ENCODE results near the gene DR1. TPM values are rescaled to one million over a fixed set of nuclear protein-coding genes. Genes with fewer than 3 reads are reported as not detected.
A peak's percentile ranks its signal among the peaks of the same experiment; 100 is the strongest.
"Not testable (repeated sequence)": the region's sequence is repeated elsewhere in the genome, so short reads cannot be mapped to it uniquely, and the experiment has no call there.

The DR1 gene
- total RNA-seq, 1 experiment from 2014 or later, result 104 TPM

DNA sequence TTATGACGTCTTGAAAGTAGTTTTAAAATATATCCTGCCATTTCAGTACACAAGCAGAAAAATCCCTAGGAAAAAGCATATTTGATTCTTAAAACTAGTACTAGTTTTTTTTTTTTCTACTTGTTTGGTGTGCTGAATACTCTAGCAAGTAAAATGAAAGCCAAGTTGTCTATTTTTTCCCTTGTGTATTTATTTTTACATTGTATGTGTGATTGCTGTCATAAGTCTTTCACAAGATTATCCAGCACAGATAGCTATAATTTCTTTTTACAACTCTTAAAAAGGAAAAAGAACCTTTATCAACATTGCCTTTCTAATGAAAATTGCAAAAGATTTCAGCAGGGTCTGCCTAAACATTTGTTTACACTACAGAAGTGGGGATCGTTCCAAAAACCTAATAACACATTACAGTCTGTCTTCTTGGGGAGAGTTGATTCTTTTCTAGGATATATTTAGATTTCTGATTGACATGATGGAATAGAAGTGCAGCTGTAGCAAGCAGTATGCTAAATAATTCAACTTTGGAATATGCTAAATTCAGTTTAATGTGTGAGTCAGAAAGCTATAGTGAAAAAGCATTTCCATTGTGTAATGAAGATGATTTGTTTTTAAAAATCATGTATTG lies 2.5 kb downstream of the DR1 start:
- BruUV-seq (replicated peaks), result no TSS peak
- Mint-ChIP-seq H3K36me3 (ENCODE audit: insufficient read depth, unreplicated experiment) (peaks cover 13% of the 10 kb centered on the region), H3K27ac (ENCODE audit: low read depth, unreplicated experiment) (peak overlapping the region; percentile 98), H3K27me3 (ENCODE audit: insufficient read depth, unreplicated experiment) (no peaks in the 10 kb centered on the region), H3K4me1 (ENCODE audit: insufficient read depth, unreplicated experiment) (peaks cover 9% of the 10 kb centered on the region), H3K4me3 (ENCODE audit: unreplicated experiment) (peak overlapping the region; percentile 98), H3K9me3 (ENCODE audit: unreplicated experiment) (no peaks in the 10 kb centered on the region)
- intact Hi-C loops (cut with micrococcal nuclease), result loop anchor here (5.0 to 10.0 kb wide), 2 partner anchors 163 to 266 kb away; partner anchors contain the start of genes CCDC18 and TMED5
- POLR2A ChIA-PET, result interaction anchor here (0.6 to 23.9 kb wide), 10 partner anchors 10 to 498 kb away, joined by 3 to 750 read pairs (median 7); partner anchors contain the start of genes FNBP1L and MTF2
- DNase-seq (ENCODE audit: unreplicated experiment), result peak; percentile 27
- TF ChIP-seq, protein P1, sequence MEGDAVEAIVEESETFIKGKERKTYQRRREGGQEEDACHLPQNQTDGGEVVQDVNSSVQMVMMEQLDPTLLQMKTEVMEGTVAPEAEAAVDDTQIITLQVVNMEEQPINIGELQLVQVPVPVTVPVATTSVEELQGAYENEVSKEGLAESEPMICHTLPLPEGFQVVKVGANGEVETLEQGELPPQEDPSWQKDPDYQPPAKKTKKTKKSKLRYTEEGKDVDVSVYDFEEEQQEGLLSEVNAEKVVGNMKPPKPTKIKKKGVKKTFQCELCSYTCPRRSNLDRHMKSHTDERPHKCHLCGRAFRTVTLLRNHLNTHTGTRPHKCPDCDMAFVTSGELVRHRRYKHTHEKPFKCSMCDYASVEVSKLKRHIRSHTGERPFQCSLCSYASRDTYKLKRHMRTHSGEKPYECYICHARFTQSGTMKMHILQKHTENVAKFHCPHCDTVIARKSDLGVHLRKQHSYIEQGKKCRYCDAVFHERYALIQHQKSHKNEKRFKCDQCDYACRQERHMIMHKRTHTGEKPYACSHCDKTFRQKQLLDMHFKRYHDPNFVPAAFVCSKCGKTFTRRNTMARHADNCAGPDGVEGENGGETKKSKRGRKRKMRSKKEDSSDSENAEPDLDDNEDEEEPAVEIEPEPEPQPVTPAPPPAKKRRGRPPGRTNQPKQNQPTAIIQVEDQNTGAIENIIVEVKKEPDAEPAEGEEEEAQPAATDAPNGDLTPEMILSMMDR (IDR thresholded peaks at IDR 0.05; ENCODE audit: unreplicated experiment), result no peak
- CTCF ChIA-PET, result interaction anchor here (0.8 kb wide), 1 partner anchor 44 kb away, joined by 3 read pairs; no protein-coding TSS in a partner anchor

DNA sequence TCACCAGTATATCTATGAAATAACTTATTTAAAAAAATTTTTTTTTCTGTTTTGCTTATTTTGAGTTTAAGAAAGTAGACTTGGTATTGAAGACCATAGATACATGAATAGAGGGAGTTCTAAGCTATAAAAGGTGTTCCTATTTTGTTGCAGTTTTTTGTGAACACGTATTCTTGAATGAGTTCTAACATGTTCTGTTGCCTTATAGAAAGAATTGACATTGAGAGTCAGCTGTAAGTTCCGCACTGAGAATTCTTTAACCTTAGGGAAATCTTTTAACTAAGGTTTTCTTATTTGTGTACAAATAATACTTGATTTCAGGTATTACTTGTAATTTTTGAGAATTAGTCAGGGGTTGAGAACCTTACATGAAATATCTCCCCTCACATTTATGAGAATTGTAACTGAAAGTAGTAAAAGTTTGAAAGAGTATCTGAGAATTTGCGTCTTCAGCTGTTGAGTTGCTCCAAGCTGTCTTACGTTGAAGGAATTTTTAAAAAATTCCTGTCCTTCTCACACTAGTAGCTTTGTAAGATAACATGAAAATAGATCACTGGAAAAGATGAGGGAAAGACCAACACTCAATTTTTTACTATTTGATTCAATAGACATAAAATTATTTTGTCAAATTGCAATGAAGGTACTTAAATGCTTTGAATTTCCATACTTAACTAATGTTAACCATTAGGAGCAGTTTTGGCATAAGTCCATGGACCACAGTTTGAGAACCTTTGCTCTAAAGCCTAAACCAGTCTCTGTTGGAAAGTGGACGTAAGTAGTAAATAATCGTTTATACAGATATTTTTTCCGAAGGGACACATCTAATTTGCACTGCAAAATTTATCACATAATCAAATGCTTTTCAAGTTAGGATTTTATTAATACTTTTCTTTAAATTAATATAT lies 3.8 kb downstream of the DR1 start:
- no peaks in the 10 kb centered on the region for H3K9me3 Mint-ChIP-seq (ENCODE audit: unreplicated experiment)
- intact Hi-C loops (cut with micrococcal nuclease), result loop anchor here (5.0 to 10.0 kb wide), 2 partner anchors 165 to 267 kb away; partner anchors contain the start of genes CCDC18 and TMED5
- H3K27me3 Mint-ChIP-seq (ENCODE audit: insufficient read depth, unreplicated experiment), result no peaks in the 10 kb centered on the region
- peak; percentile 62 for DNase-seq (ENCODE audit: unreplicated experiment)
- H3K27ac Mint-ChIP-seq (ENCODE audit: low read depth, unreplicated experiment), result peak overlapping the region; percentile 98
- BruUV-seq (replicated peaks), result no TSS peak
- peak overlapping the region; percentile 98 for H3K4me3 Mint-ChIP-seq (ENCODE audit: unreplicated experiment)
- ChIA-PET CTCF (no interaction called here), POLR2A (interaction anchor here (0.8 to 23.9 kb wide), 8 partner anchors 22 to 497 kb away, joined by 3 to 750 read pairs (median 10); partner anchors contain the start of genes FNBP1L and MTF2)
- H3K4me1 Mint-ChIP-seq (ENCODE audit: insufficient read depth, unreplicated experiment), result peaks cover 9% of the 10 kb centered on the region
- peaks cover 24% of the 10 kb centered on the region for H3K36me3 Mint-ChIP-seq (ENCODE audit: insufficient read depth, unreplicated experiment)
- TF ChIP-seq, protein P1 (IDR thresholded peaks at IDR 0.05; ENCODE audit: unreplicated experiment), result no peak

DNA sequence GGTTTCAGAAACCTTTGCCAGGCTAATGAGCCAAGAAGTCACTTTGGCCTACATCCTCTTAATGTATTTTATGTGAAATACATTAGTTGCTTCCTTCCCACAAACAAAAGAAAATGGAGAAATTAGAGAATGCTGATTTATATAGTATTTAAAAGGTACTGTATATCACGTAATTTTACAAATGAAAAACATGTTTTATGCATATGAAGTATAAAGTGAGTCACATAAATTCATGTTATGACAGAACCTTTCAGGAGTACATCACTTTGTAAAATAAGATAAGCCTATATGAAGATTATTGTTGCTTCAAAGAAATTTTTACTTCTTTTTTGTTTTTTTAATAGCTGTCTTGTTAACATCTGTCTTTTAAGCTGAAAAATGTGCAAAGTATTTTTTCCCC lies 4.6 kb downstream of the DR1 start:
- ChIA-PET POLR2A (interaction anchor here (3.0 to 23.9 kb wide), 2 partner anchors 23 to 47 kb away, joined by 15 to 750 read pairs; no protein-coding TSS in a partner anchor), CTCF (no interaction called here)
- no peak for DNase-seq (ENCODE audit: unreplicated experiment)
- Mint-ChIP-seq H3K9me3 (ENCODE audit: unreplicated experiment) (no peaks in the 10 kb centered on the region), H3K27me3 (ENCODE audit: insufficient read depth, unreplicated experiment) (no peaks in the 10 kb centered on the region), H3K4me3 (ENCODE audit: unreplicated experiment) (peak overlapping the region; percentile 98), H3K36me3 (ENCODE audit: insufficient read depth, unreplicated experiment) (peaks cover 30% of the 10 kb centered on the region), H3K4me1 (ENCODE audit: insufficient read depth, unreplicated experiment) (peaks cover 9% of the 10 kb centered on the region), H3K27ac (ENCODE audit: low read depth, unreplicated experiment) (peak overlapping the region; percentile 98)
- BruUV-seq (replicated peaks), result no TSS peak
- intact Hi-C loops (cut with micrococcal nuclease), result no loop called here
- TF ChIP-seq, protein P1 (IDR thresholded peaks at IDR 0.05; ENCODE audit: unreplicated experiment), result no peak

DNA sequence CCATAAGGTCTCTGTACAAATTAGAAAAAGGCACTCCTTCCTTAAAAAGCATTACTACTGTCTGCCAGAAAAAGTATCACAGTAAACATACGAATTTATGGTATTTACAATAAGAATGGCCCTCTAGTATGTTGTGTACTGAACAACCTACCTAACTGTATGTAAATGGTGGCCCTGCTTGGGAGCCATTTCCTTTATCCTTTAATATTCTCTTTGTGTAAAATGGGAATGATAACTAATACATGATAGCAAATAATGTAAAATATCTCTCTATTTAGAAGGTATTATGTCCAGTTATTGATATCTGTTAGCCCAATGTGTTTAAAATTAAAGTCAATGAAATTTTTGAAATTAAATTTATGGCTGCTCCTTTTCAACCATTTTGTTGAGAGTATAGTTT lies 5.2 kb downstream of the DR1 start:
- POLR2A ChIA-PET, result interaction anchor here (0.8 to 23.9 kb wide), 5 partner anchors 8 to 122 kb away, joined by 3 to 750 read pairs (median 9); no protein-coding TSS in a partner anchor
- Mint-ChIP-seq H3K27ac (ENCODE audit: low read depth, unreplicated experiment) (no peak overlapping the region), H3K36me3 (ENCODE audit: insufficient read depth, unreplicated experiment) (peaks cover 30% of the 10 kb centered on the region)

DNA sequence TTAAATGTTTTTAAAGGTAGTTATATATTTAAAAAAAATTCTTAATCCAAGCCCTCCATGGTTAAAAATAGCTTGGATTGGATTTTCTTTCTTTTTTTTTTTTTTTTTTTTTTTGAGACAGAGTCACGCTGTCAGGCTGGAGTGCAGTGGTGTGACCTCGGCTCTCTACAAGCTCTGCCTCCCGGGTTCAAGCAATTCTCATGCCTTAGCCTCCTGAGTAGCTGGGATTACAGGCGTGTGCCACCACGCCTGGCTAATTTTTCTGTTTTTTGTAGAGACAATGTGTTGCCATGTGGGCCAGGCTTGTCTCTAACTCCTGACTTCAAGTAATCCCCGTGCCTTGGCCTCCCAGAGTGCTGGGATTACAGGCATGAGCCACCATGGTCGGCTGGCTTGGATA lies 5.6 kb downstream of the DR1 start:
- H3K27ac Mint-ChIP-seq (ENCODE audit: low read depth, unreplicated experiment); H3K9me3 Mint-ChIP-seq (ENCODE audit: unreplicated experiment); H3K4me3 Mint-ChIP-seq (ENCODE audit: unreplicated experiment); intact Hi-C loops (cut with micrococcal nuclease); H3K4me1 Mint-ChIP-seq (ENCODE audit: insufficient read depth, unreplicated experiment); H3K27me3 Mint-ChIP-seq (ENCODE audit: insufficient read depth, unreplicated experiment); DNase-seq (ENCODE audit: unreplicated experiment); BruUV-seq (replicated peaks): not testable (repeated sequence)
- H3K36me3 Mint-ChIP-seq (ENCODE audit: insufficient read depth, unreplicated experiment), result peaks cover 35% of the 10 kb centered on the region
- ChIA-PET POLR2A (interaction anchor here (0.8 to 23.9 kb wide), 7 partner anchors 8 to 271 kb away, joined by 3 to 750 read pairs (median 3); no protein-coding TSS in a partner anchor), CTCF (interaction anchor here (0.6 to 1.1 kb wide), 4 partner anchors 47 to 1227 kb away, joined by 3 to 7 read pairs (median 4); no protein-coding TSS in a partner anchor)

More for the DNA sequence above, 5.2 kb downstream of the DR1 start:
- DNase-seq (ENCODE audit: unreplicated experiment), result no peak
- Mint-ChIP-seq H3K9me3 (ENCODE audit: unreplicated experiment) (no peaks in the 10 kb centered on the region), H3K4me3 (ENCODE audit: unreplicated experiment) (peak overlapping the region; percentile 98), H3K4me1 (ENCODE audit: insufficient read depth, unreplicated experiment) (peaks cover 9% of the 10 kb centered on the region), H3K27me3 (ENCODE audit: insufficient read depth, unreplicated experiment) (no peaks in the 10 kb centered on the region)
- BruUV-seq (replicated peaks), result no TSS peak
- intact Hi-C loops (cut with micrococcal nuclease), result no loop called here
- TF ChIP-seq, protein P1 (IDR thresholded peaks at IDR 0.05; ENCODE audit: unreplicated experiment), result no peak
- CTCF ChIA-PET, result interaction anchor here (1.1 kb wide), 1 partner anchor 46 kb away, joined by 7 read pairs; no protein-coding TSS in a partner anchor
